Measurements from ENCODE around the gene DLX3.

Gene DLX3

GRCh38 chr17:50023520-50023919, 28.5 kb upstream of the DLX3 start:
- no peak for DNase-seq (ENCODE audit: low read depth, low spot score)

GRCh38 chr17:50022463-50023130, 27.6 kb upstream of the DLX3 start:
- DNase-seq (ENCODE audit: low read depth, low spot score) = no peak

GRCh38 chr17:50021681-50022370, 26.8 kb upstream of the DLX3 start:
- no peak for DNase-seq (ENCODE audit: low read depth, low spot score)

GRCh38 chr17:50020841-50021599, 26.0 kb upstream of the DLX3 start:
- no peak for DNase-seq (ENCODE audit: low read depth, low spot score)

- DNase-seq (ENCODE audit: low read depth, low spot score) = no peak
Measured at GRCh38 chr17:50018909-50019308, 23.9 kb upstream of the DLX3 start.

GRCh38 chr17:50015146-50015545, 20.1 kb upstream of the DLX3 start:
- DNase-seq (ENCODE audit: low read depth, low spot score) = no peak

GRCh38 chr17:50014471-50015088, 19.6 kb upstream of the DLX3 start:
- no peak for DNase-seq (ENCODE audit: low read depth, low spot score)

- DNase-seq (ENCODE audit: low read depth, low spot score) = no peak
Measured at GRCh38 chr17:50013079-50013478, 18.1 kb upstream of the DLX3 start.

GRCh38 chr17:50009282-50009681, 14.3 kb upstream of the DLX3 start:
- DNase-seq (ENCODE audit: low read depth, low spot score) = no peak

GRCh38 chr17:50003911-50004310, 8.9 kb upstream of the DLX3 start:
- no peak for DNase-seq (ENCODE audit: low read depth, low spot score)

GRCh38 chr17:49998836-49999511, 4.0 kb upstream of the DLX3 start:
- no peak for DNase-seq (ENCODE audit: low read depth, low spot score)

GRCh38 chr17:49997773-49998703, 3.0 kb upstream of the DLX3 start:
- peak; percentile 85 for DNase-seq (ENCODE audit: low read depth, low spot score)

GRCh38 chr17:49997301-49997650, 2.3 kb upstream of the DLX3 start:
- DNase-seq (ENCODE audit: low read depth, low spot score) = no peak

- DNase-seq (ENCODE audit: low read depth, low spot score) = peak; percentile 87
Measured at GRCh38 chr17:49996495-49997300, 1.7 kb upstream of the DLX3 start.

- no peak for DNase-seq (ENCODE audit: low read depth, low spot score)
Measured at GRCh38 chr17:49996121-49996494, 1.1 kb upstream of the DLX3 start.

- no peak for DNase-seq (ENCODE audit: low read depth, low spot score)
Measured at GRCh38 chr17:49994085-49995054, 654 bp downstream of the DLX3 start.

- DNase-seq (ENCODE audit: low read depth, low spot score) = peak; percentile 64
Measured at GRCh38 chr17:49993423-49994060, 1.5 kb downstream of the DLX3 start.

GRCh38 chr17:49992933-49993422, 2.0 kb downstream of the DLX3 start:
- DNase-seq (ENCODE audit: low read depth, low spot score) = no peak

Data from ELF-1 (cell line).